Hepatocyte (in vitro differentiated cells): Measurements from ENCODE around the gene DYNLL1.

Experiments used
- EZH2 ChIP-seq: fragments of 200-600 bp; sonication (generic); IDR thresholded peaks from 2 replicates; pipeline ENCODE4 v1.6.1; 2016; ENCODE audit warnings: antibody characterized with exemption, mild to moderate bottlenecking, borderline replicate concordance
- TF ChIP-seq, protein P1 (sequence below): fragments of 200-600 bp; sonication (generic); IDR thresholded peaks from 2 replicates; pipeline ENCODE4 v1.5.1; 2016; ENCODE audit warnings: antibody characterized with exemption, mild to moderate bottlenecking; ENCODE audit not compliant: poor library complexity

DNA sequence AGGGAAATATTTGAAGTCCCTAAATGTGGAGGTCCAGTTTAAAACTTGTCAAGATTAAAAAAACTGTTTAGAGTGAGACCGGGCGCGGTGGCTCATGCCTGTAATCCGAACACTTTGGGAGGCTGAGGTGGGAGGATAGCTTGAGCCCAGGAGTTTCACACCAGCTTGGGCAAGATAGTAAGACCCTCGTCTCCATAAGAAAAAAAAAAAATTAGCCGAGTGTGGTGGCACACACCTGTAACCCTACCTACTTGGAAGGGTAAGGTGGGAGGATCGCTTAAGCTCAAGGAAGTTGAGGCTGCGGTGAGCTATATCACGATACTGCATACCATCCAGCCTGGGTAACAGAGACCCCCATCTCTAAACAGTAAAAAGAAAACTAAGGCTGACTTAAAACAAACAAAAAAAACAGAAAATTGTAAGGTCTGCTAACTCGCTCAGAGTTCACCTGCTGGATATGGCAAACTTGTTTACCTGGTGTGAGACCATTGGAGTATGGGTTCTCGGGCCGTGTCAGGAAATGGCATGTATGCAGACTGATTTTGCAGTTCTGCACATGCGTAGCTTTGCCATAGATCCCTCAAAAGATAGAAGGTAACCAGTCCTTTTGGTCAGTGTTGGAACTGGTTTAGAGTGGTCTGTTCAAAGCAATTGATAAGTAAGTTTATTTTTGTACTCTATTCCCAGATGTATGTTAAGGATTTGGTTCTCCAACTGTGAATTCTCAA lies 40.3 kb downstream of the DYNLL1 start:
- TF ChIP-seq EZH2, result no peak
- TF ChIP-seq, protein P1, sequence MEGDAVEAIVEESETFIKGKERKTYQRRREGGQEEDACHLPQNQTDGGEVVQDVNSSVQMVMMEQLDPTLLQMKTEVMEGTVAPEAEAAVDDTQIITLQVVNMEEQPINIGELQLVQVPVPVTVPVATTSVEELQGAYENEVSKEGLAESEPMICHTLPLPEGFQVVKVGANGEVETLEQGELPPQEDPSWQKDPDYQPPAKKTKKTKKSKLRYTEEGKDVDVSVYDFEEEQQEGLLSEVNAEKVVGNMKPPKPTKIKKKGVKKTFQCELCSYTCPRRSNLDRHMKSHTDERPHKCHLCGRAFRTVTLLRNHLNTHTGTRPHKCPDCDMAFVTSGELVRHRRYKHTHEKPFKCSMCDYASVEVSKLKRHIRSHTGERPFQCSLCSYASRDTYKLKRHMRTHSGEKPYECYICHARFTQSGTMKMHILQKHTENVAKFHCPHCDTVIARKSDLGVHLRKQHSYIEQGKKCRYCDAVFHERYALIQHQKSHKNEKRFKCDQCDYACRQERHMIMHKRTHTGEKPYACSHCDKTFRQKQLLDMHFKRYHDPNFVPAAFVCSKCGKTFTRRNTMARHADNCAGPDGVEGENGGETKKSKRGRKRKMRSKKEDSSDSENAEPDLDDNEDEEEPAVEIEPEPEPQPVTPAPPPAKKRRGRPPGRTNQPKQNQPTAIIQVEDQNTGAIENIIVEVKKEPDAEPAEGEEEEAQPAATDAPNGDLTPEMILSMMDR, result no peak
